ENCODE results near the gene SNN. TPM values are rescaled to one million over a fixed set of nuclear protein-coding genes. Genes with fewer than 3 reads are reported as not detected.

The SNN gene
- total RNA-seq, 1 experiment from 2014 or later = 12.6 TPM

GRCh38 chr16:11698271-11698689 is 30.0 kb downstream of the SNN start:
- Histone ChIP-seq H3K27me3 (ENCODE audit: insufficient read depth, low read depth) (no peaks in the 10 kb centered on the region), H2AFZ (no peak overlapping the region), H3K4me1 (replicated peaks; ENCODE audit: insufficient read depth) (0 out of 2 replicates have a peak, but pooled peaks cover 7% of the 10 kb centered on the region), H3F3A (ENCODE audit: insufficient read depth, low read depth) (peaks cover 11% of the 10 kb centered on the region; the same call in 1 of the 2 replicates), H3K79me2 (ENCODE audit: low read depth) (no peaks in the 10 kb centered on the region), H4K20me1 (ENCODE audit: insufficient read depth) (peaks cover 17% of the 10 kb centered on the region; the same call in 1 of the 2 replicates), H3K9me3 (ENCODE audit: insufficient read depth, low read depth) (no peaks in the 10 kb centered on the region), H3K9me2 (ENCODE audit: insufficient read depth) (no peaks in the 10 kb centered on the region), H3K4me2 (no peak overlapping the region), H3K27ac (no peak overlapping the region), H3K4me3 (no peak overlapping the region), H3K36me3 (ENCODE audit: low read depth) (0 out of 2 replicates have a peak, but pooled peaks cover 7% of the 10 kb centered on the region)
- TF ChIP-seq CTCF (conservative IDR thresholded peaks at IDR 0.05) = no peak; the same call in 1 of the 2 replicates
- TF ChIP-seq EZH2 (IDR thresholded peaks at IDR 0.05; ENCODE audit: low read depth) = no peak
- ChIA-PET POLR2A (ENCODE audit: unreplicated experiment) (no interaction called here), CTCF (no interaction called here)
- DNase-seq = no peak
- BruUV-seq (replicated peaks) = no TSS peak
- intact Hi-C loops (cut with micrococcal nuclease; ENCODE audit: unreplicated experiment) = no loop called here

GRCh38 chr16:11699234-11699894 is 31.1 kb downstream of the SNN start:
- Histone ChIP-seq H3F3A (ENCODE audit: insufficient read depth, low read depth) (peaks cover 11% of the 10 kb centered on the region; the same call in 1 of the 2 replicates), H3K79me2 (ENCODE audit: low read depth) (no peaks in the 10 kb centered on the region), H3K4me3 (no peak overlapping the region), H4K20me1 (ENCODE audit: insufficient read depth) (peaks cover 18% of the 10 kb centered on the region), H3K4me2 (no peak overlapping the region), H3K9me3 (ENCODE audit: insufficient read depth, low read depth) (no peaks in the 10 kb centered on the region), H3K27ac (no peak overlapping the region), H3K27me3 (ENCODE audit: insufficient read depth, low read depth) (no peaks in the 10 kb centered on the region), H3K4me1 (replicated peaks; ENCODE audit: insufficient read depth) (0 out of 2 replicates have a peak, but pooled peaks cover 7% of the 10 kb centered on the region), H3K9me2 (ENCODE audit: insufficient read depth) (no peaks in the 10 kb centered on the region), H2AFZ (no peak overlapping the region), H3K36me3 (ENCODE audit: low read depth) (0 out of 2 replicates have a peak, but pooled peaks cover 7% of the 10 kb centered on the region)
- BruUV-seq (replicated peaks) = no TSS peak
- ChIA-PET POLR2A (ENCODE audit: unreplicated experiment) (interaction anchor here (0.6 kb wide), 1 partner anchor 367 kb away, joined by 3 read pairs; no protein-coding TSS in a partner anchor), CTCF (no interaction called here)
- TF ChIP-seq EZH2 (IDR thresholded peaks at IDR 0.05; ENCODE audit: low read depth) (no peak), CTCF (conservative IDR thresholded peaks at IDR 0.05) (no peak)
- DNase-seq = no peak
- intact Hi-C loops (cut with micrococcal nuclease; ENCODE audit: unreplicated experiment) = no loop called here

GRCh38 chr16:11700264-11701029 is 32.2 kb downstream of the SNN start:
- intact Hi-C loops (cut with micrococcal nuclease; ENCODE audit: unreplicated experiment) = no loop called here
- no peak overlapping the region for H3K4me3 ChIP-seq
- H3K9me2 ChIP-seq (ENCODE audit: insufficient read depth) = no peaks in the 10 kb centered on the region
- no TSS peak for BruUV-seq (replicated peaks)
- ChIA-PET POLR2A (ENCODE audit: unreplicated experiment) (no interaction called here), CTCF (interaction anchor here (0.7 kb wide), 2 partner anchors 304 to 311 kb away, joined by 6 to 7 read pairs; no protein-coding TSS in a partner anchor)
- 0 out of 2 replicates have a peak, but pooled peaks cover 7% of the 10 kb centered on the region for H3K4me1 ChIP-seq (replicated peaks; ENCODE audit: insufficient read depth)
- H3K4me2 ChIP-seq = no peak overlapping the region
- peak in 1 of 2 experiments; percentile 47 for DNase-seq
- H3K27ac ChIP-seq = no peak overlapping the region; the same call in 1 of the 2 replicates
- H3K9me3 ChIP-seq (ENCODE audit: insufficient read depth, low read depth) = no peaks in the 10 kb centered on the region
- H2AFZ ChIP-seq = no peak overlapping the region
- TF ChIP-seq CTCF (conservative IDR thresholded peaks at IDR 0.05) (no peak), EZH2 (IDR thresholded peaks at IDR 0.05; ENCODE audit: low read depth) (no peak)
- H3K79me2 ChIP-seq (ENCODE audit: low read depth) = no peaks in the 10 kb centered on the region
- peaks cover 19% of the 10 kb centered on the region for H4K20me1 ChIP-seq (ENCODE audit: insufficient read depth)
- peaks cover 14% of the 10 kb centered on the region for H3F3A ChIP-seq (ENCODE audit: insufficient read depth, low read depth)
- 0 out of 2 replicates have a peak, but pooled peaks cover 7% of the 10 kb centered on the region for H3K36me3 ChIP-seq (ENCODE audit: low read depth)
- H3K27me3 ChIP-seq (ENCODE audit: insufficient read depth, low read depth) = no peaks in the 10 kb centered on the region
